GM12878 (cell line): ENCODE results near the gene SHMT2. TPM values are rescaled to one million over a fixed set of nuclear protein-coding genes. Genes with fewer than 3 reads are reported as not detected.

Source experiments
- ATAC-seq: fragments of 200-7000 bp; cut with Tn5 transposase; 3 replicates; pipeline ENCODE4 v1.9.1; 2020; ENCODE audit warnings: mild to moderate bottlenecking, moderate library complexity
- BruUV-seq: library from RNA; stranded (reverse); fragments of 400-500 nt; replicated peaks from 2 replicates; lab custom pipeline; 2021; lab: Mats Ljungman, UMichigan
- CTCF ChIA-PET: fragments of 300-600 bp; sonication (Branson Sonifier 250); formaldehyde crosslinking; extraction: SDS; loops from one replicate; lab custom pipeline; 2021; ENCODE audit warnings: inconsistent platforms; lab: Yijun Ruan, JAX
- POLR2A ChIA-PET: fragments of 350-600 bp; formaldehyde crosslinking; extraction: SDS; loops from one replicate; lab custom pipeline; 2021; ENCODE audit warnings: inconsistent platforms; lab: Charles Lee
- RAD21 ChIA-PET: fragments of 300-600 bp; sonication (Branson Sonifier 250); formaldehyde crosslinking; loops from one replicate; lab custom pipeline; 2023; ENCODE audit warnings: antibody characterized with exemption; ENCODE audit not compliant: unreplicated experiment; lab: Charles Lee
- SMC1A ChIA-PET: fragments of 300-600 bp; sonication (Branson Sonifier 250); formaldehyde crosslinking; loops from one replicate; lab custom pipeline; 2023; ENCODE audit not compliant: unreplicated experiment, uncharacterized antibody; lab: Charles Lee
- DNase-seq: peaks from one replicate; pipeline ENCODE4 v3.0.0-alpha.2; 2011; ENCODE audit warnings: low read depth, low spot score
- FAIRE-seq: peaks from 3 replicates; lab custom pipeline; 2011; peaks lifted over from hg19 to GRCh38; lab: Jason Lieb, UNC
- H2AFZ ChIP-seq: 2 replicates; pipeline ENCODE4 v1.6.0; 2011; ENCODE audit warnings: low read depth, low read length, control low read depth; ENCODE audit not compliant: control insufficient read depth
- H3K27ac ChIP-seq: 2 replicates; pipeline ENCODE4 v1.5.1; 2011; ENCODE audit warnings: control low read depth; ENCODE audit not compliant: control insufficient read depth, insufficient read depth
- H3K27me3 ChIP-seq, 2 experiments: replicated peaks in 1 of 2; 2 replicates each; pipeline versions ENCODE4 v1.6.0 to v1.6.1; 2011; ENCODE audit warnings: low read length in 1 of 2; ENCODE audit not compliant: control insufficient read depth in 2 of 2, insufficient read depth in 2 of 2
- H3K36me3 ChIP-seq, 2 experiments: 2 replicates each; pipeline ENCODE4 v1.5.1; 2011; ENCODE audit warnings: low read length in 1 of 2; ENCODE audit not compliant: control insufficient read depth in 2 of 2, insufficient read depth in 2 of 2
- H3K4me1 ChIP-seq: 2 replicates; pipeline ENCODE4 v1.6.1; 2011; ENCODE audit warnings: mild to moderate bottlenecking, low read length, moderate library complexity, mixed read lengths; ENCODE audit not compliant: control insufficient read depth, insufficient read depth
- H3K4me2 ChIP-seq: 2 replicates; pipeline ENCODE4 v1.6.0; 2011; ENCODE audit warnings: control low read depth; ENCODE audit not compliant: control insufficient read depth, insufficient read depth
- H3K4me3 ChIP-seq: fragments of 200-600 bp; sonication (generic); 2 replicates; pipeline ENCODE4 v1.5.1; 2016
- H3K79me2 ChIP-seq: 2 replicates; pipeline ENCODE4 v1.6.0; 2011; ENCODE audit warnings: low read length; ENCODE audit not compliant: control insufficient read depth, insufficient read depth
- H3K9ac ChIP-seq: 2 replicates; pipeline ENCODE4 v1.8.0; 2011; ENCODE audit warnings: low read length, control low read depth, mixed read lengths; ENCODE audit not compliant: control insufficient read depth, insufficient read depth
- H3K9me3 ChIP-seq: replicated peaks from 3 replicates; pipeline ENCODE4 v1.5.1; 2011; ENCODE audit warnings: mild to moderate bottlenecking, low read length; ENCODE audit not compliant: control insufficient read depth, insufficient read depth
- H4K20me1 ChIP-seq: 2 replicates; pipeline ENCODE4 v1.6.0; 2011; ENCODE audit not compliant: control insufficient read depth, insufficient read depth
- CTCF ChIP-seq, 3 experiments: IDR thresholded peaks in 2 of 3; conservative IDR thresholded peaks in 1 of 3; 2 replicates each; pipeline ENCODE4 v1.5.1; 2011; ENCODE audit warnings: low read depth in 3 of 3, low read length in 3 of 3, mild to moderate bottlenecking in 3 of 3, control low read depth in 2 of 3, moderate library complexity in 2 of 3, inconsistent platforms in 1 of 3, mixed read lengths in 1 of 3; ENCODE audit not compliant: control insufficient read depth in 2 of 3, insufficient read depth in 1 of 3; ENCODE audit errors: extremely low read depth in 1 of 3
- KAT2A ChIP-seq: conservative IDR thresholded peaks from 2 replicates; pipeline ENCODE4 v1.6.1; 2011; ENCODE audit warnings: low read depth, low read length; ENCODE audit not compliant: control insufficient read depth
- WGBS: methylation state at CpG from one replicate; pipeline ENCODE4 v1.1.6; 2016; ENCODE audit warnings: low lambda C conversion rate; ENCODE audit not compliant: insufficient replicate concordance, insufficient coverage; ENCODE audit errors: missing lambda C conversion rate; 5-methylcytosine and 5-hydroxymethylcytosine counted together
- in situ Hi-C: fragments of 300-500 bp; cut with MboI; formaldehyde crosslinking; loops from 9 replicates; pipeline ENCODE4 v1.14.3; 2018; ENCODE audit warnings: mixed read lengths
- intact Hi-C: fragments of 100-400 bp; cut with micrococcal nuclease; formaldehyde crosslinking; loops from one replicate; pipeline ENCODE4 v1.14.2; 2022; ENCODE audit not compliant: unreplicated experiment
- polyA plus RNA-seq, 11 experiments: library from polyadenylated mRNA; depleted of rRNA in 4 of 11; unstranded in 6 of 11; stranded (reverse) in 5 of 11; fragments of >200 nt; fragmentation: Nextera tagmentation in 4 of 11; fragmentation: Illumina TruSeq in 1 of 11; extraction: Ambion mirVana in 4 of 11; extraction: Trizol in 1 of 11; gene quantifications; 1 replicate in 1 of 11; 2 replicates in 10 of 11; pipeline versions ENCODE4 v1.2.1 to v1.2.3, GENCODE V29; 2011 to 2016; ENCODE audit warnings: inconsistent platforms in 2 of 11, missing spikeins in 2 of 11, low read depth in 1 of 11
- total RNA-seq, 4 experiments: library from RNA; depleted of rRNA in 3 of 4; stranded (reverse); fragments of >200 nt in 3 of 4; fragmentation: Illumina TruSeq in 1 of 4; extraction: Trizol in 1 of 4; gene quantifications; 2 replicates each; pipeline versions ENCODE4 v1.2.1 to v1.2.3, GENCODE V29; 2013 to 2021

Gene SHMT2
- total and polyA plus RNA-seq, 10 of the 15 experiments (the other 5 are each of a cell fraction or from before 2014, with no cell fraction given) = 57.0 to 292 (median 186) TPM

- BruUV-seq = no TSS peak
- in situ Hi-C loops = no loop called here
Observed at GRCh38 chr12:57237932-57238853, 8.7 kb downstream of the SHMT2 start.

More at GRCh38 chr12:57237932-57238853, 8.7 kb downstream of the SHMT2 start:
- Histone ChIP-seq H3K27me3 (peaks cover 5 to 8% of the 10 kb centered on the region in 2 experiments; a peak in 3 of 4 replicates), H3K9ac (no peak overlapping the region; the same call in 1 of the 2 replicates), H3K27ac (no peak overlapping the region), H3K79me2 (no peaks in the 10 kb centered on the region), H3K36me3 (peaks cover 10% of the 10 kb centered on the region in 2 experiments; a peak in 3 of 4 replicates), H3K4me2 (peak overlapping the region; percentile 93), H4K20me1 (0 out of 2 replicates have a peak, but pooled peaks cover 2% of the 10 kb centered on the region), H3K4me1 (peaks cover 44% of the 10 kb centered on the region), H3K9me3 (no peaks in the 10 kb centered on the region), H2AFZ (peak overlapping the region; percentile 85), H3K4me3 (peak overlapping the region; percentile 54)
- SMC1A ChIA-PET = interaction anchor here (2.2 to 8.1 kb wide), 2 partner anchors 9 to 24 kb away, joined by 11 to 55 read pairs; partner anchors contain the start of gene SHMT2
- ATAC-seq (peak; percentile 5), DNase-seq (no peak), FAIRE-seq (no peak)
- intact Hi-C loops = no loop called here
- POLR2A ChIA-PET = interaction anchor here (0.7 to 1.8 kb wide), 4 partner anchors 9 to 321 kb away, joined by 3 to 10 read pairs (median 6); partner anchors contain the start of genes SHMT2 and STAT6
- RAD21 ChIA-PET = interaction anchor here (0.6 to 14.4 kb wide), 8 partner anchors 8 to 223 kb away, joined by 3 to 85 read pairs (median 8); partner anchors contain the start of genes INHBE and SHMT2
- CTCF ChIA-PET = interaction anchor here (0.6 to 10.7 kb wide), 8 partner anchors 10 to 455 kb away, joined by 3 to 271 read pairs (median 16); partner anchors contain the start of genes INHBE, OS9, SHMT2 and STAC3
- no peak for TF ChIP-seq KAT2A
- 0 out of 6 replicates have a peak, but pooled peaks of 1 of the 3 experiments have one; percentile 0 for TF ChIP-seq CTCF (IDR thresholded peaks at IDR 0.05 in 2 of 3, conservative IDR thresholded peaks at IDR 0.05 in 1 of 3; ENCODE audit: control insufficient read depth in 2 of 3, extremely low read depth in 1 of 3, insufficient read depth in 1 of 3, low read depth in 3 of 3, low read length in 3 of 3)
- WGBS = 13% methylated on average over 55 of the region's 63 CpGs
